ENCODE results near the gene NELL1. TPM values are rescaled to one million over a fixed set of nuclear protein-coding genes. Genes with fewer than 3 reads are reported as not detected.

Gene NELL1
- total RNA-seq, 1 experiment from 2014 or later: 0.19 TPM

- Histone ChIP-seq H2AFZ (ENCODE audit: low read length) (no peak overlapping the region), H3K4me1 (ENCODE audit: low read length) (peaks cover 15% of the 10 kb centered on the region), H3K36me3 (ENCODE audit: insufficient read depth, low read length) (no peaks in the 10 kb centered on the region), H4K20me1 (ENCODE audit: insufficient read depth, low read depth, low read length) (no peaks in the 10 kb centered on the region), H3K4me3 (ENCODE audit: low read length) (no peak overlapping the region), H3K27ac (ENCODE audit: low read length) (no peak overlapping the region), H3K79me2 (ENCODE audit: low read length) (no peaks in the 10 kb centered on the region), H3K9me2 (replicated peaks; ENCODE audit: insufficient read depth, low read length) (no peaks in the 10 kb centered on the region), H3K4me2 (ENCODE audit: low read depth, low read length, poor library complexity, severe bottlenecking) (no peak overlapping the region), H3K9ac (ENCODE audit: low read length) (no peak overlapping the region), H3K9me3 (ENCODE audit: low read length) (no peaks in the 10 kb centered on the region), H3K27me3 (ENCODE audit: low read length) (no peaks in the 10 kb centered on the region)
- no peak for DNase-seq
Observed at GRCh38 chr11:20632169-20632532, 37.2 kb upstream of the NELL1 start.

- Histone ChIP-seq H4K20me1 (ENCODE audit: insufficient read depth, low read depth, low read length) (no peaks in the 10 kb centered on the region), H3K27ac (ENCODE audit: low read length) (no peak overlapping the region), H2AFZ (ENCODE audit: low read length) (no peak overlapping the region), H3K79me2 (ENCODE audit: low read length) (no peaks in the 10 kb centered on the region), H3K4me2 (ENCODE audit: low read depth, low read length, poor library complexity, severe bottlenecking) (no peak overlapping the region), H3K9me2 (replicated peaks; ENCODE audit: insufficient read depth, low read length) (no peaks in the 10 kb centered on the region), H3K27me3 (ENCODE audit: low read length) (no peaks in the 10 kb centered on the region), H3K4me1 (ENCODE audit: low read length) (0 out of 2 replicates have a peak, but pooled peaks cover 3% of the 10 kb centered on the region), H3K36me3 (ENCODE audit: insufficient read depth, low read length) (no peaks in the 10 kb centered on the region), H3K9me3 (ENCODE audit: low read length) (no peaks in the 10 kb centered on the region), H3K9ac (ENCODE audit: low read length) (no peak overlapping the region), H3K4me3 (ENCODE audit: low read length) (no peak overlapping the region)
- peak; percentile 34 for DNase-seq
Observed at GRCh38 chr11:20634044-20634443, 35.3 kb upstream of the NELL1 start.

GRCh38 chr11:20634781-20635180 lies 34.6 kb upstream of the NELL1 start:
- H3K9ac ChIP-seq (ENCODE audit: low read length): no peak overlapping the region
- H3K27ac ChIP-seq (ENCODE audit: low read length): no peak overlapping the region
- H3K36me3 ChIP-seq (ENCODE audit: insufficient read depth, low read length): no peaks in the 10 kb centered on the region
- H3K27me3 ChIP-seq (ENCODE audit: low read length): no peaks in the 10 kb centered on the region
- H2AFZ ChIP-seq (ENCODE audit: low read length): no peak overlapping the region
- peak; percentile 14 for DNase-seq
- no peak overlapping the region for H3K4me3 ChIP-seq (ENCODE audit: low read length)
- H3K9me2 ChIP-seq (replicated peaks; ENCODE audit: insufficient read depth, low read length): no peaks in the 10 kb centered on the region
- H3K9me3 ChIP-seq (ENCODE audit: low read length): no peaks in the 10 kb centered on the region
- H3K4me1 ChIP-seq (ENCODE audit: low read length): 0 out of 2 replicates have a peak, but pooled peaks cover 3% of the 10 kb centered on the region
- no peak overlapping the region for H3K4me2 ChIP-seq (ENCODE audit: low read depth, low read length, poor library complexity, severe bottlenecking)
- no peaks in the 10 kb centered on the region for H3K79me2 ChIP-seq (ENCODE audit: low read length)
- H4K20me1 ChIP-seq (ENCODE audit: insufficient read depth, low read depth, low read length): no peaks in the 10 kb centered on the region

GRCh38 chr11:20638074-20638473 lies 31.3 kb upstream of the NELL1 start:
- H3K9ac ChIP-seq (ENCODE audit: low read length): no peak overlapping the region
- no peaks in the 10 kb centered on the region for H3K4me1 ChIP-seq (ENCODE audit: low read length)
- H3K9me2 ChIP-seq (replicated peaks; ENCODE audit: insufficient read depth, low read length): no peaks in the 10 kb centered on the region
- no peak overlapping the region for H3K4me2 ChIP-seq (ENCODE audit: low read depth, low read length, poor library complexity, severe bottlenecking)
- H4K20me1 ChIP-seq (ENCODE audit: insufficient read depth, low read depth, low read length): no peaks in the 10 kb centered on the region
- no peak for DNase-seq
- H3K27ac ChIP-seq (ENCODE audit: low read length): no peak overlapping the region
- H3K36me3 ChIP-seq (ENCODE audit: insufficient read depth, low read length): no peaks in the 10 kb centered on the region
- H3K27me3 ChIP-seq (ENCODE audit: low read length): no peaks in the 10 kb centered on the region
- H2AFZ ChIP-seq (ENCODE audit: low read length): no peak overlapping the region
- no peak overlapping the region for H3K4me3 ChIP-seq (ENCODE audit: low read length)
- H3K79me2 ChIP-seq (ENCODE audit: low read length): no peaks in the 10 kb centered on the region
- no peaks in the 10 kb centered on the region for H3K9me3 ChIP-seq (ENCODE audit: low read length)

- H3K9me3 ChIP-seq (ENCODE audit: low read length): no peaks in the 10 kb centered on the region
- H3K4me2 ChIP-seq (ENCODE audit: low read depth, low read length, poor library complexity, severe bottlenecking): no peak overlapping the region
- no peak overlapping the region for H3K9ac ChIP-seq (ENCODE audit: low read length)
- H3K36me3 ChIP-seq (ENCODE audit: insufficient read depth, low read length): no peaks in the 10 kb centered on the region
- H4K20me1 ChIP-seq (ENCODE audit: insufficient read depth, low read depth, low read length): no peaks in the 10 kb centered on the region
- peak; percentile 36 for DNase-seq
- no peak overlapping the region for H3K4me3 ChIP-seq (ENCODE audit: low read length)
- no peaks in the 10 kb centered on the region for H3K4me1 ChIP-seq (ENCODE audit: low read length)
- H2AFZ ChIP-seq (ENCODE audit: low read length): no peak overlapping the region
- no peaks in the 10 kb centered on the region for H3K79me2 ChIP-seq (ENCODE audit: low read length)
- no peaks in the 10 kb centered on the region for H3K9me2 ChIP-seq (replicated peaks; ENCODE audit: insufficient read depth, low read length)
- no peaks in the 10 kb centered on the region for H3K27me3 ChIP-seq (ENCODE audit: low read length)
- no peak overlapping the region for H3K27ac ChIP-seq (ENCODE audit: low read length)
Observed at GRCh38 chr11:20639688-20640087, 29.7 kb upstream of the NELL1 start.

GRCh38 chr11:20640401-20640800 lies 29.0 kb upstream of the NELL1 start:
- Histone ChIP-seq H3K27ac (ENCODE audit: low read length) (no peak overlapping the region), H3K27me3 (ENCODE audit: low read length) (no peaks in the 10 kb centered on the region), H2AFZ (ENCODE audit: low read length) (no peak overlapping the region), H3K4me3 (ENCODE audit: low read length) (no peak overlapping the region), H3K36me3 (ENCODE audit: insufficient read depth, low read length) (no peaks in the 10 kb centered on the region), H3K9me2 (replicated peaks; ENCODE audit: insufficient read depth, low read length) (no peaks in the 10 kb centered on the region), H3K4me2 (ENCODE audit: low read depth, low read length, poor library complexity, severe bottlenecking) (no peak overlapping the region), H3K79me2 (ENCODE audit: low read length) (no peaks in the 10 kb centered on the region), H4K20me1 (ENCODE audit: insufficient read depth, low read depth, low read length) (no peaks in the 10 kb centered on the region), H3K9me3 (ENCODE audit: low read length) (no peaks in the 10 kb centered on the region), H3K4me1 (ENCODE audit: low read length) (no peaks in the 10 kb centered on the region), H3K9ac (ENCODE audit: low read length) (no peak overlapping the region)
- peak; percentile 20 for DNase-seq

GRCh38 chr11:20644360-20644759 lies 25.0 kb upstream of the NELL1 start:
- Histone ChIP-seq H3K36me3 (ENCODE audit: insufficient read depth, low read length) (no peaks in the 10 kb centered on the region), H3K27me3 (ENCODE audit: low read length) (no peaks in the 10 kb centered on the region), H3K79me2 (ENCODE audit: low read length) (no peaks in the 10 kb centered on the region), H3K9me2 (replicated peaks; ENCODE audit: insufficient read depth, low read length) (no peaks in the 10 kb centered on the region), H3K4me1 (ENCODE audit: low read length) (no peaks in the 10 kb centered on the region), H4K20me1 (ENCODE audit: insufficient read depth, low read depth, low read length) (no peaks in the 10 kb centered on the region), H3K4me2 (ENCODE audit: low read depth, low read length, poor library complexity, severe bottlenecking) (no peak overlapping the region), H3K27ac (ENCODE audit: low read length) (no peak overlapping the region), H3K9ac (ENCODE audit: low read length) (no peak overlapping the region), H2AFZ (ENCODE audit: low read length) (no peak overlapping the region), H3K4me3 (ENCODE audit: low read length) (no peak overlapping the region), H3K9me3 (ENCODE audit: low read length) (no peaks in the 10 kb centered on the region)
- DNase-seq: no peak

GRCh38 chr11:20647976-20648565 lies 21.3 kb upstream of the NELL1 start:
- Histone ChIP-seq H3K4me1 (ENCODE audit: low read length) (no peaks in the 10 kb centered on the region), H2AFZ (ENCODE audit: low read length) (no peak overlapping the region), H4K20me1 (ENCODE audit: insufficient read depth, low read depth, low read length) (no peaks in the 10 kb centered on the region), H3K9me3 (ENCODE audit: low read length) (no peaks in the 10 kb centered on the region), H3K9me2 (replicated peaks; ENCODE audit: insufficient read depth, low read length) (no peaks in the 10 kb centered on the region), H3K9ac (ENCODE audit: low read length) (no peak overlapping the region), H3K4me3 (ENCODE audit: low read length) (no peak overlapping the region), H3K79me2 (ENCODE audit: low read length) (no peaks in the 10 kb centered on the region), H3K4me2 (ENCODE audit: low read depth, low read length, poor library complexity, severe bottlenecking) (no peak overlapping the region), H3K36me3 (ENCODE audit: insufficient read depth, low read length) (no peaks in the 10 kb centered on the region), H3K27me3 (ENCODE audit: low read length) (no peaks in the 10 kb centered on the region), H3K27ac (ENCODE audit: low read length) (no peak overlapping the region)
- DNase-seq: peak; percentile 80

All from Karpas-422 (cell line).